ENCODE measurements around the gene EP400.

GRCh38 chr12:132046561-132046960, 96.8 kb downstream of the EP400 start:
- TF ChIP-seq POLR2A (IDR thresholded peaks at IDR 0.05; ENCODE audit: low read depth, low read length) (no peak), POLR2AphosphoS5 (IDR thresholded peaks at IDR 0.05; ENCODE audit: low read depth, low read length) (no peak)
